ENCODE data around the gene CDH22.

DNA sequence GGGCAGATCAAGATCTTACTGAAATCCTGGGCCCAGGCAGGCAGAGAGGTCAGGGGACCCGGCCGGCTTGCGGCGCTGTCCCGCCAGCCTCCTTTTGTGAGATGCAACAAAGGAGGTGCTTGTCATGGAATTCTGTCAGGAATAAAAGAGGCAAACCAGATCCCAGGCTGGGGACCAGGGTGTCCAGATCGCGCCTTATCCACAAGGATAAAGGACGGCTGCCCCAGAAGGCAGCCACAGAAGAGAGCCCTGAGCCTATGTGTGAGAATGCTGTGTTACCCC lies 42.6 kb upstream of the CDH22 start:
- TF ChIP-seq, protein P1, sequence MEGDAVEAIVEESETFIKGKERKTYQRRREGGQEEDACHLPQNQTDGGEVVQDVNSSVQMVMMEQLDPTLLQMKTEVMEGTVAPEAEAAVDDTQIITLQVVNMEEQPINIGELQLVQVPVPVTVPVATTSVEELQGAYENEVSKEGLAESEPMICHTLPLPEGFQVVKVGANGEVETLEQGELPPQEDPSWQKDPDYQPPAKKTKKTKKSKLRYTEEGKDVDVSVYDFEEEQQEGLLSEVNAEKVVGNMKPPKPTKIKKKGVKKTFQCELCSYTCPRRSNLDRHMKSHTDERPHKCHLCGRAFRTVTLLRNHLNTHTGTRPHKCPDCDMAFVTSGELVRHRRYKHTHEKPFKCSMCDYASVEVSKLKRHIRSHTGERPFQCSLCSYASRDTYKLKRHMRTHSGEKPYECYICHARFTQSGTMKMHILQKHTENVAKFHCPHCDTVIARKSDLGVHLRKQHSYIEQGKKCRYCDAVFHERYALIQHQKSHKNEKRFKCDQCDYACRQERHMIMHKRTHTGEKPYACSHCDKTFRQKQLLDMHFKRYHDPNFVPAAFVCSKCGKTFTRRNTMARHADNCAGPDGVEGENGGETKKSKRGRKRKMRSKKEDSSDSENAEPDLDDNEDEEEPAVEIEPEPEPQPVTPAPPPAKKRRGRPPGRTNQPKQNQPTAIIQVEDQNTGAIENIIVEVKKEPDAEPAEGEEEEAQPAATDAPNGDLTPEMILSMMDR (IDR thresholded peaks at IDR 0.05) = no peak
- TF ChIP-seq POLR2A (IDR thresholded peaks at IDR 0.05) = no peak
